Activated CD8-positive, alpha-beta T cell treated with anti-CD3 and anti-CD28 coated beads, Interleukin-2, amount 10 ng/mL, durations not matched to agents 7 days and 5 days (primary cell): ENCODE data around the gene TNFRSF13B. TPM values are rescaled to one million over a fixed set of nuclear protein-coding genes. Genes with fewer than 3 reads are reported as not detected.
"Not testable (repeated sequence)": the region's sequence is repeated elsewhere in the genome, so short reads cannot be mapped to it uniquely, and the experiment has no call there.

Experiments used
- ATAC-seq: fragments of 150-1000 bp; cut with Tn5 transposase; one replicate; pipeline ENCODE4 v1.10.0; 2021; ENCODE audit warnings: moderate library complexity
- CTCF ChIA-PET: fragments of 350-600 bp; sonication (Branson Sonifier 250); formaldehyde crosslinking; loops from one replicate; lab custom pipeline; 2021; ENCODE audit warnings: antibody characterized with exemption; lab: Charles Lee
- POLR2A ChIA-PET: fragments of 350-600 bp; sonication (Branson Sonifier 250); formaldehyde crosslinking; loops from one replicate; lab custom pipeline; 2021; ENCODE audit warnings: antibody characterized with exemption; lab: Charles Lee
- DNase-seq: peaks from one replicate; pipeline ENCODE4 v3.0.0-alpha.2; 2020
- H3K27ac Mint-ChIP-seq: one replicate; pipeline ENCODE4 v1.8.0; 2021; ENCODE audit warnings: mild to moderate bottlenecking, mixed read lengths
- H3K27me3 Mint-ChIP-seq: one replicate; pipeline ENCODE4 v1.8.0; 2021; ENCODE audit warnings: low read depth, mixed read lengths
- H3K36me3 Mint-ChIP-seq: one replicate; pipeline ENCODE4 v1.8.0; 2021; ENCODE audit warnings: low read depth, mixed read lengths
- H3K4me1 Mint-ChIP-seq: one replicate; pipeline ENCODE4 v1.8.0; 2021; ENCODE audit warnings: low read depth, mixed read lengths
- H3K4me3 Mint-ChIP-seq: one replicate; pipeline ENCODE4 v1.8.0; 2021; ENCODE audit warnings: mild to moderate bottlenecking, mixed read lengths
- H3K9me3 Mint-ChIP-seq: one replicate; pipeline ENCODE4 v1.8.0; 2022; ENCODE audit warnings: mixed read lengths; ENCODE audit not compliant: insufficient read depth
- total RNA-seq, 2 experiments: library from RNA; stranded (reverse); gene quantifications; one replicate each; pipeline ENCODE4 v1.2.3, GENCODE V29; 2021

TNFRSF13B gene
- total RNA-seq, 2 experiments from 2014 or later = not detected

DNA sequence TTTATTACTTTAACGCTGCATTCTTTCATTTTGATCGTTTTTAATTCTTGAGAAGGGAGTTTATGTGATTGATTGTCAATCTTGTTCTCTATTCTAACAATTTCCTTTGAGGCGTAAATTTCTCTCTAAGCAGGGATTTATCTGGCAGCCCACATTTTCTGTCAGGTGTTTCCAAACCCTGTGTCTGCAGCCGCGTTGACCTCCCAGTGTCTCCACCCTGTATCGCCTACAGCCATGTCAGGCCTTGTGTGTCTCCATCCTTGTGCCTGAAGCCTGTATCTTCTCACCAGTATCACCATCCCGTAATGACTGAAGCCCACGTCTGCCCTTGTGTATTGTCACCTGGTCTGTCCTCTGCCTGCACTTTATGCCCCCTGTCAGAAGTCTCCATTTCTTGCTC is 75.7 kb downstream of the TNFRSF13B start:
- POLR2A ChIA-PET, H3K27ac Mint-ChIP-seq, H3K9me3 Mint-ChIP-seq, ATAC-seq, DNase-seq, CTCF ChIA-PET, H3K36me3 Mint-ChIP-seq, H3K4me1 Mint-ChIP-seq, H3K4me3 Mint-ChIP-seq: not testable (repeated sequence)
- H3K27me3 Mint-ChIP-seq = peaks cover 12% of the 10 kb centered on the region

DNA sequence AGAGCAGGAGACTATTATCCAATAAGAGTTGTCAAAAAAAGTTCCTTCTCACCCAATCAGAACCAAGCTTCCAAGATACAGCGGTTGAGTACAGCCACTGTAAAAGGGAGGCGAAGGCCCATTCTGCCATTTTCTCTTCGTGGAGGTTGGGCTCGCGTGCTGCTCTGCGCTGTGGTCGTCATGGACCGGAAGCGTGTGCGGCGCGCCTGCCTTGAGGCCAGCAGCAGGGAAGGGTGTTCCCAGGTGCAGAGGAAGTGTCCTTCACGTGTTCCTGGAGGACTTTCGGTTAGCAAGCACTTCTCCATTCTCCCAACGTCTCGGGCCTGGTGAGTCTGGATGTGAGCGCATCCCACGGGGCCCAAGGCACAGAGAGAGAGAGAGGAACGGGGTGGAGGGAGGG is 78.4 kb downstream of the TNFRSF13B start:
- CTCF ChIA-PET, POLR2A ChIA-PET, ATAC-seq, H3K4me1 Mint-ChIP-seq, H3K27me3 Mint-ChIP-seq, H3K4me3 Mint-ChIP-seq, H3K9me3 Mint-ChIP-seq, H3K36me3 Mint-ChIP-seq, DNase-seq, H3K27ac Mint-ChIP-seq: not testable (repeated sequence)

DNA sequence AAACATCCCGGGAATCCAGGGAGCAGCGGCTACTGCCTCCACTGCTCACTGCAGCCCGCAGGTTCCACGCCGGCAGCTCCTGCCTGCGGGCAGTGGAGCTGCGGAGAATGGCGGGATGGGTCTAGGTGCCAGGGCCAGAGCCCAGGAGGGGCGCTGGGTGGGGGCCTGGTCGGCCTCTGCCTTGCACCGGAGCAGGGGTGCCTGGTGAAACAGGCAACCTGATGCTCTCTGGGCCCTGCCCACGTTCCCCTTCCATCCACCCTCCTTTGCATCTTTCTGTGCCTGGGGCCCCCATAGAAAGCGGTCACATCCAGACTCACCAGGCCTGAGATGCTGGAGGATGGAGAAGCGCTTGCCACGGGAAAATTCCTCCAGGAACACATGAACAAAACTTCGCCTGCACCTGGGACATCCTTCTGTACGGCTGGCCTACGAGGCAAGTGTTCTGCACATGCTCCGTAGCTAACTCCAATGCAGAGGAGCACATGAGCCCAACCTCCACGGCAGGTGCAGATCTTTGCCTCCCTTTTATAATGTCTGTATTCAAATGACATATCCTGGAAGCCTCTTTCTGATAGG is 79.0 kb downstream of the TNFRSF13B start:
- H3K27ac Mint-ChIP-seq, ATAC-seq, H3K9me3 Mint-ChIP-seq, H3K36me3 Mint-ChIP-seq, CTCF ChIA-PET, H3K4me3 Mint-ChIP-seq, H3K27me3 Mint-ChIP-seq, POLR2A ChIA-PET, DNase-seq, H3K4me1 Mint-ChIP-seq: not testable (repeated sequence)

DNA sequence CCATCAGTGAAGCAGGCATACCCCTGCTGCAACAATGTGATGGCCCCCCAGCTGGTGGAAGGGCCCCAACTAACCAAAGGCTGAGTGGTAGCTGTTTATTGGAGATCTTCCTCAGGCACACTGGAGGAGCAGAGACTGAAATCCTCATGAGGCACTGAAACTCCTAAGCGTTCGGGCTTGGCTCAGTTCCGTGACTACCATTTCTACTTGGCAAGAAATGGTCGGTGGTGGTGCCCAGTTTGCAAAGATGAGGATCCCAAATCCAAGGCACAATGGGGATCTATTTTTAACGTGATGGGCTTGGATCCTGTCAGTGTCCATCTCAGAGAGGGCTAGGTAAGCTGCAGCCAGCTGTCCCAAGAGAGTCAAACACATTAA is 82.8 kb downstream of the TNFRSF13B start:
- no peaks in the 10 kb centered on the region for H3K27me3 Mint-ChIP-seq
- H3K9me3 Mint-ChIP-seq = no peaks in the 10 kb centered on the region
- DNase-seq = no peak
- no peak overlapping the region for H3K4me3 Mint-ChIP-seq
- no peak overlapping the region for H3K27ac Mint-ChIP-seq
- ChIA-PET POLR2A (no interaction called here), CTCF (no interaction called here)
- H3K4me1 Mint-ChIP-seq = no peaks in the 10 kb centered on the region
- no peaks in the 10 kb centered on the region for H3K36me3 Mint-ChIP-seq
- ATAC-seq = no peak

Other genes with a start within 250 kb of the TNFRSF13B start
- gene MPRIP, start 70.3 kb upstream of the TNFRSF13B start, total RNA-seq = 100 to 1,000 TPM; 217 to 226 TPM
- 1 to 10 TPM; 3.8 to 4.2 TPM for gene PLD6, start 234.2 kb upstream of the TNFRSF13B start, total RNA-seq